ENCODE measurements around the gene HDAC7.
A peak's percentile ranks its signal among the peaks of the same experiment; 100 is the strongest.

HDAC7 gene

DNA sequence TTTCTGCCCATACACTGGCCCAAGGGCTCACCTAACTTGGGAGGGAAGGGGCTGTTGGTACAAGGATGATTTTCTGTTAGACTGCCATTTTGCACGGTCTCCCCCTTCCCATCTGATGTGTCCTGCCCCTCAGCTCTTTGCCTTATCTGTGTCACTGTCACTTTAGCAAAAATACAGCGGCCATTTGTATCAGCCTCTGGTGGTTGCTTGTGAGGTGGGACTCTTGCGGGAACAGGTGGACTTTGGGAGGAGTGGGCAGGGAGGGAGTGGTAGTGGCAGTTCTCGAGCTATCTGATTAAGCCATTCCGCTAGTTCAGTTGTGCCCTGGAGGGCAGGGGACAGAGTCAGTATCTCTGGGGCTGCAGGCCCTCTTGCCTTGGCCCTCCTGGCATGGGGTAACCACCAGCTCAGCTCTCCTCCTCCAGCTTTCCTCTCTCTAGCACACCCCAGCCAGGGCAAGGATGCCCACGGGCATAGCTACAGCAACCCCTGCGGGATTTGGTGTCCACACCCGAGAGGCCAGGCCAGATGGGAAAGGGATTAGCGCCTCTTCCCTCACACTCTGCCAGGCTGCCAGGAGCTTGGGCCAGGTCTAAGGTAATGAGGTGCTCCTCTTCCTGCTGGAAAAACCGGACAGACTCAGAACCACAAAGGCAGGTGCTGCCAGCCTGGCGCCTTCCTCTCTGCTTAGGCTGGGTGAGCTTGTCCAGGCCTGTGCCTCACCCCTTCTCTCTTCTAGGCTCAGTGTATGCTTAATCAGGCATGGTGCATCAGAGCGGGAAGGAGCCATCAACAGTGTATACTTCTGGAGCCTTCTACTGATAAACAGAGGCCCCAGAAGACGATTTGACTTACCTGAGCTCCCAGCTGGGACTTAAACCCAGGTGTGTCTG is 38.0 kb downstream of the HDAC7 start:
- DNase-seq (ENCODE audit: low read depth, low spot score), result no peak
- no peak overlapping the region for H3K4me3 ChIP-seq (ENCODE audit: low read depth, low read length)
- CTCF ChIA-PET, result interaction anchor here (1.1 to 19.6 kb wide), 10 partner anchors 9 to 77 kb away, joined by 3 to 1419 read pairs (median 37); partner anchors contain the start of genes ENDOU, RAPGEF3 and SLC48A1
- POLR2A ChIA-PET, result interaction anchor here (0.6 to 1.1 kb wide), 3 partner anchors 23 to 56 kb away, joined by 3 read pairs; no protein-coding TSS in a partner anchor
- TF ChIP-seq, protein P1, sequence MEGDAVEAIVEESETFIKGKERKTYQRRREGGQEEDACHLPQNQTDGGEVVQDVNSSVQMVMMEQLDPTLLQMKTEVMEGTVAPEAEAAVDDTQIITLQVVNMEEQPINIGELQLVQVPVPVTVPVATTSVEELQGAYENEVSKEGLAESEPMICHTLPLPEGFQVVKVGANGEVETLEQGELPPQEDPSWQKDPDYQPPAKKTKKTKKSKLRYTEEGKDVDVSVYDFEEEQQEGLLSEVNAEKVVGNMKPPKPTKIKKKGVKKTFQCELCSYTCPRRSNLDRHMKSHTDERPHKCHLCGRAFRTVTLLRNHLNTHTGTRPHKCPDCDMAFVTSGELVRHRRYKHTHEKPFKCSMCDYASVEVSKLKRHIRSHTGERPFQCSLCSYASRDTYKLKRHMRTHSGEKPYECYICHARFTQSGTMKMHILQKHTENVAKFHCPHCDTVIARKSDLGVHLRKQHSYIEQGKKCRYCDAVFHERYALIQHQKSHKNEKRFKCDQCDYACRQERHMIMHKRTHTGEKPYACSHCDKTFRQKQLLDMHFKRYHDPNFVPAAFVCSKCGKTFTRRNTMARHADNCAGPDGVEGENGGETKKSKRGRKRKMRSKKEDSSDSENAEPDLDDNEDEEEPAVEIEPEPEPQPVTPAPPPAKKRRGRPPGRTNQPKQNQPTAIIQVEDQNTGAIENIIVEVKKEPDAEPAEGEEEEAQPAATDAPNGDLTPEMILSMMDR (IDR thresholded peaks at IDR 0.05; ENCODE audit: insufficient read depth, low read length, missing control alignments), result no peak

DNA sequence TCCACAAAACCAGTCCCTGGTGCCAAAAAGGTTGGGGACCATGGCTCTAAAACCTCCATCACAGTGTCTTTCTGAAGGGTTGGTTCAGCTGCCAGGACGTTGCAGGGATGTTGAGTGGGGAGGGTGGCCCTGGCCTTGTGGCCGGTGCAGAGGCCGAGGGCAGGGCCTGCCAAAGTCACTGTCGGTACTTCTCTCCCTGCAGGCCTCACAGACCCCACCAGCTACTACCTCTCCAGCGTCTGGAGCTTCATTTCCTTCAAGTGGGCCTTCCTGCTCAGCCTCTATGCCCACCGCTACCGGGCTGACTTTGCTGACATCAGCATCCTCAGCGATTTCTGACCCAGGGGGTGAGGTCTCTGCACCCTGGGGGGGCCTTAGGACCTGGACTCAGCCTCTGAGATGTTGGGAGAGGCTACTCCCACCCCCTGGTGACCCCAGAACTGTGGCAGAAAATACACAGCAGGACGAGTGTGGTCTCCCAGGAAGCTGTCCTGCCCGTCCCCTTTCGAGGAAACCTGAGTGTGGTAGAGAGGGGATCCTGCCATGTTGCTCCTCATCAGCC is 39.7 kb downstream of the HDAC7 start:
- DNase-seq (ENCODE audit: low read depth, low spot score), result no peak
- H3K4me3 ChIP-seq (ENCODE audit: low read depth, low read length), result no peak overlapping the region
- CTCF ChIA-PET, result interaction anchor here (0.6 to 19.6 kb wide), 14 partner anchors 12 to 747 kb away, joined by 3 to 1419 read pairs (median 8); partner anchors contain the start of genes ENDOU, RAPGEF3, RPAP3 and TMEM106C
- POLR2A ChIA-PET, result interaction anchor here (1.1 to 1.2 kb wide), 3 partner anchors 28 to 74 kb away, joined by 3 to 6 read pairs (median 3); partner anchors contain the start of gene RPAP3
- TF ChIP-seq, protein P1 (IDR thresholded peaks at IDR 0.05; ENCODE audit: insufficient read depth, low read length, missing control alignments), result no peak

DNA sequence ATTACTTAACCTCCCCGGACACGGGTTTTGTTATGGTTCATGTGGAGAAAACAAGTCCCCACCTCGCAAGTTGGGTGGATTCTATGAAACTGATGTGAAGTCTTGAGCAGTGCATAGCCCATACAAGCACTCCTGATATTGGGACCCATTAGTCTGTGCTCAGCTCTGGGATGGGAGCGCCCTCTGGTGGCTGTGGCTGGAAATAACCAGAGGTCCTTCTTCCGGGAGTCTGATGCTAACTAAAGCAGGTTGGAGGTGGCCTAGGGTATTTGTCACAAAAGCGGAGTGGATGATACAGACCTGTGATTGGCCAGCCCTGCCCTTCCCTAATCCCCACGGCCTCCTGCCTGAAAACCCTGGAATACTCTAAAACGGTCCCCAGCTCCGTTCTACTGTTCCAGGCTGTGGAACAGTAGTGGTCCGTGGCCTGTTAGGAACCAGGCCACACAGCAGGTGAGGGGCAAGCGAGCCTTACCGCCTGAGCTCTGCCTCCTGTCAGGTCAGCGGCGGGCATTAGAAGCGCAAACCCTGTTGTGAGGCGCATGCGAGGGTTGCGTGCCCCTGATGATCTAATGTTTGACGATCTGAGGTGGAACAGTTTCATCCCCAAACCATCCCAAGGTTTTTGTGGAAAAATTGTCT is 40.3 kb downstream of the HDAC7 start:
- no peak overlapping the region for H3K4me3 ChIP-seq (ENCODE audit: low read depth, low read length)
- ChIA-PET POLR2A (interaction anchor here (0.9 to 1.2 kb wide), 3 partner anchors 43 to 73 kb away, joined by 3 to 6 read pairs (median 3); partner anchors contain the start of gene RPAP3), CTCF (interaction anchor here (0.9 to 19.6 kb wide), 14 partner anchors 11 to 747 kb away, joined by 3 to 1419 read pairs (median 8); partner anchors contain the start of genes ENDOU, RAPGEF3, RPAP3 and TMEM106C)
- DNase-seq (ENCODE audit: low read depth, low spot score), result peak; percentile 34
- TF ChIP-seq, protein P1 (IDR thresholded peaks at IDR 0.05; ENCODE audit: insufficient read depth, low read length, missing control alignments), result peak; percentile 86

DNA sequence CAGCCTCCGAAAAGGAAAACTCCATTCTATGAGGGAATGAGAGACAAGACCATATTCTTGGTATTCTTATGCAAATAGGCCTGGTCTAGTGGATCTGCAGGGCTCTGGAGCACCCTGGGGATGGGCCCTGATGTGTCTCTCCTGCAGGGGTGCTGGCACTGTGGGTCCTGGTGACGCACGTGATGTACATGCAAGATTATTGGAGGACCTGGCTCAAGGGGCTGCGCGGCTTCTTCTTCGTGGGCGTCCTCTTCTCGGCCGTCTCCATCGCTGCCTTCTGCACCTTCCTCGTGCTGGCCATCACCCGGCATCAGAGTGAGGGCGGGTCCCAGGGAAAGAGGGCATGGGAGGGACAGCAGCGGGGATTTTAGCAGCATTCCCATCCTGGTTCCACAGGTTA is 40.8 kb downstream of the HDAC7 start:
- ChIA-PET CTCF (interaction anchor here (0.9 to 19.6 kb wide), 14 partner anchors 11 to 746 kb away, joined by 3 to 1419 read pairs (median 9); partner anchors contain the start of genes ENDOU, RAPGEF3, RPAP3 and TMEM106C), POLR2A (interaction anchor here (0.9 kb wide), 1 partner anchor 42 kb away, joined by 3 read pairs; no protein-coding TSS in a partner anchor)
- TF ChIP-seq, protein P1 (IDR thresholded peaks at IDR 0.05; ENCODE audit: insufficient read depth, low read length, missing control alignments), result no peak
- H3K4me3 ChIP-seq (ENCODE audit: low read depth, low read length), result no peak overlapping the region
- no peak for DNase-seq (ENCODE audit: low read depth, low spot score)

DNA sequence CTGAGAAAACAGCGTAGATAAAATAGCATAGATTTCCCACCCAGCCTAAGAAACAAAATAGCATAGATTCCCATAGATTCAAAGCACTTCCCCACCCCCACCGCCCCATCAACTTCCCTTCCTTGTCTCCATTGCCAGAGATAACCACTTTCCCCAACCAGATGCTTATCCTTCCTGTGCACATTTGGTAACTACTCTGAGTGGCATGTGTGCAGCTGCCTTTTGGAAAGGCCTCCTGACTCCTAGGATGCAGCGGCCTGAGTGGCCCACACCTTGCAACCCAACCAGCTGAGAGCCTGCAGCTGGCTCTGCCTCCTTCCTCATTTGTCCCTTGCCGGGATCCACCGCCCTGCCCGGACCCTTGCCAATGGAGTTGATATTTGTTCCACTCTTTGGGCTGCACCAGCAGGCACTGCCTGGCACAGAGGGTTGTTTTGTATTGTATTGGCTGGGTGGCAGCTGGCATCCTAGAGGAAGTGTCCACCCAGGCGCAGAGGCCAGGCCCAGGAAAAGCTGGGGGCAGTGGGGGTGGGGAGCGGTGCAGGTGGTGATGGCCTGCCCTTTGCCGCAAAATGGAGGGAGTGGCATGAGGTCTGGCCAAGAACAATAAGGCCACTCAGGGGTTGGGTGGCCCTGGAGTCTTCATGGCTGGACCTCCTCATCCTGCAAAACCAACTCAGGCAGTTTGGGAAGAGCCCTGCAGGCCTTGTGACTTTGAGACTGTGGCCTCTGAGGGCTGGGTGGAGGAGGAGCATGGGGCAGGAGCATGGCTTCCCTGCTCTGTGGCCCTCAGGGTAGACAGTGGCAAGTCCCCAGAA is 41.8 kb downstream of the HDAC7 start:
- CTCF ChIA-PET, result interaction anchor here (1.3 to 19.6 kb wide), 12 partner anchors 10 to 172 kb away, joined by 3 to 1419 read pairs (median 46); partner anchors contain the start of genes ENDOU, RAPGEF3 and RPAP3
- POLR2A ChIA-PET, result interaction anchor here (1.0 kb wide), 1 partner anchor 20 kb away, joined by 4 read pairs; no protein-coding TSS in a partner anchor
- H3K4me3 ChIP-seq (ENCODE audit: low read depth, low read length), result no peak overlapping the region
- no peak for DNase-seq (ENCODE audit: low read depth, low spot score)
- TF ChIP-seq, protein P1 (IDR thresholded peaks at IDR 0.05; ENCODE audit: insufficient read depth, low read length, missing control alignments), result no peak
